Right ventricle myocardium superior (tissue), 1 donor: ENCODE results near the gene CITED4. TPM values are rescaled to one million over a fixed set of nuclear protein-coding genes. Genes with fewer than 3 reads are reported as not detected.
A peak's percentile ranks its signal among the peaks of the same experiment; 100 is the strongest.
"Not testable (repeated sequence)": the region's sequence is repeated elsewhere in the genome, so short reads cannot be mapped to it uniquely, and the experiment has no call there.

Source experiments
- ATAC-seq: fragments of 200-7000 bp; cut with Tn5 transposase; one replicate; pipeline ENCODE4 v1.9.1; 2020; ENCODE audit warnings: mild to moderate bottlenecking; ENCODE audit not compliant: poor library complexity
- DNase-seq: peaks from one replicate; pipeline ENCODE4 v3.0.0-alpha.2; 2020
- intact Hi-C: fragments of 100-400 bp; cut with DNase I; formaldehyde crosslinking; loops from one replicate; pipeline ENCODE4 v1.11.2; 2022
- long read RNA-seq: library from polyadenylated mRNA; unstranded; transcript quantifications from one replicate; pipeline ENCODE4 v2.0.0, GENCODE V29; 2021
- total RNA-seq: library from RNA; stranded (reverse); fragmentation: NEBNext Ultra II Directional; extraction: Animal tissue kit (Norgen Biotek cat#: 25700); gene quantifications from one replicate; pipeline ENCODE4 v1.2.1, GENCODE V29; 2021
- donor health status: DM: no; HTN: yes; CAD: no; lungs with severe emphysema.

CITED4 gene
- total RNA-seq, result 43.6 TPM
- long read RNA-seq, transcript CITED4-201 (1 exons, 1,316 nt), result major isoform, 232 of 233 reads
- long read RNA-seq, partial matches to known transcripts, result 0 of 233 reads
- long read RNA-seq, other reads (novel, unspliced or antisense), result 1 of 233 reads

DNA sequence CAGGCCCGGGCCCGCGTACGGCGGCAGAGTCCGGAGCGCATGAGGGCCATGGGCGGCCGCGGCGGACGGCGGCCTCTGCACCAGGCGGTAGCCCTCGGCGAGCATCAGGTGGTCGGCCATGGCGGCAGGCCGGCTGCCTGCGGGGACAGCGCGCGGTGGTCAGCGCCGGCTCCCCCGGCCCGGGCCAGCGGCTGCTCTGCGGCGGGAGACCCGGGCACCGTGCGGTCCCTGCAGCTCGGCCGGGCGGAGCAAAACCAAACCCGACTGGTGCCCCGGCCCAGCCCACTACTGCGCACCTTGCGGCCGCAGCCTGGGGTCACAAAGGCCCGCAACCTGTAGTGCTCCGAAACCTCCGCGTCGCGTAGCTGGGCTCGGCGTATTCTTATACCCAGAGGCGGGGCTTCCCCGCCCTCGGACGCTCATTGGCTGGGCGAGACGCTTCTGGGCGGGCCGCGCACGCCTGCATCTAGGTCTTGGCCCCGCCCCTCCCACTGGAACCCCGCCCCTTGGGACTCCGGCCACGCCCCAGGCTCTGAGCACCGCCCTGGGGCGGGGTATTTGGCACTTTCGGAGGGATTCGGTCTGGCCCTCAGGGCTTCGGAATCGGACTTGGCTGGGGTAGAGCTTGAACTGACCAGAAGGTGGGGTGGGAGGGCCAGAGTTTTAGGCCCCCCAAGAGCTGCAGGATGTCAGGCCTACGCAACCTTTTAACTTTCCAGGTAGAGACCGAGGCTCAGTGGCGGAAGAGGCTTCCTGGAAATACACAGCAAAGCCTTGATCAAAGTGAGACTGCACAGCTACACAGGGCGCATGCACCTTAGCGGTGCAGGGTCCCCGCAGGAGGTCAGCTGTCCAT, at the start of gene CITED4:
Gene CITED4, minus strand, starts transcription at position 356 of the 856 bp plus-strand sequence. Its CDS starts 236 bp downstream, at position 120.
- peak; percentile 98 for DNase-seq
- ATAC-seq, result peak; percentile 92
- intact Hi-C loops, result no loop called here

DNA sequence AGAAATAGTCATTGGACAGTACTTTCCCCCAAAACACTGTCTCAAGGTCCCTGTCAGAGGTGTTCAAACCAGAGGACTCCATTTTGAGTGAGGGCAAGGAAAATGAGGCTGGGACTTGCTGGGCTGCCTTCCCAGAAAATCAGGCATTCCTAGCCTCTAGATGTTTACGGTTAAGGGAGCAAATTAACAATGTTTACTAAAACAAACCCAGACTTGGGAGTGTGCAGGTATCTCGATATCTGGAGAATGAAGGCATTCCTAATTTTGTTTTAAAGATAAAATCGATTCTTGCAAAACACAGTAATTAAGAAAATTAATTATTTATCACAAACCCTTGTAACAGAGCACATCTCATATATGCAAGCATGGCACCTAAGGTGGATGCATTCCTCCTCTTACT, 48.9 kb upstream of the CITED4 start:
- intact Hi-C loops, result no loop called here
- no peak for ATAC-seq
- no peak for DNase-seq

GRCh38 chr1:40909281-40909680, 47.1 kb upstream of the CITED4 start:
- no peak for ATAC-seq
- DNase-seq, result no peak

DNA sequence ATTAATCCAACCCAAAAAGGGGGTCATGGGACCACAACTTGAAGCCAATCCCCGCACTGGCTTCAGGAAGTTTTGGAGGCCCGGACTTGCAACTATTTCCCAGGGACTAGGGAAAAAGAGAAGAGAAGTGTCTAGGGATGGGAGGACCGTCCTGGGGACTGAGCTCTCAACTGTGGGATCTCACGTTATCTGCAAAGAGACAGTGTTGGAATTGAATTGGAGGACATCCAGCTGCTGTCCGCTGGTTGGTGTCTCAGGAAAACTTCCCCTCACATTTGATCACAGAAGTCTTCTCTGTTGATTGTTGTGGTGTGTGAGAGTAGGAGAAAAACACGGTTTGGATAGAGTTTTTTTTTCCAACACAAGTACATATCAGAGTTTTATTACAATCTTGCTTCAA, 46.2 kb upstream of the CITED4 start:
- ATAC-seq (no peak), DNase-seq (no peak)
- intact Hi-C loops, result no loop called here

More at GRCh38 chr1:40909281-40909680, 47.1 kb upstream of the CITED4 start:
- intact Hi-C loops, result no loop called here

GRCh38 chr1:40907899-40908298, 45.7 kb upstream of the CITED4 start:
- ATAC-seq, result no peak
- no peak for DNase-seq
- intact Hi-C loops, result no loop called here

DNA sequence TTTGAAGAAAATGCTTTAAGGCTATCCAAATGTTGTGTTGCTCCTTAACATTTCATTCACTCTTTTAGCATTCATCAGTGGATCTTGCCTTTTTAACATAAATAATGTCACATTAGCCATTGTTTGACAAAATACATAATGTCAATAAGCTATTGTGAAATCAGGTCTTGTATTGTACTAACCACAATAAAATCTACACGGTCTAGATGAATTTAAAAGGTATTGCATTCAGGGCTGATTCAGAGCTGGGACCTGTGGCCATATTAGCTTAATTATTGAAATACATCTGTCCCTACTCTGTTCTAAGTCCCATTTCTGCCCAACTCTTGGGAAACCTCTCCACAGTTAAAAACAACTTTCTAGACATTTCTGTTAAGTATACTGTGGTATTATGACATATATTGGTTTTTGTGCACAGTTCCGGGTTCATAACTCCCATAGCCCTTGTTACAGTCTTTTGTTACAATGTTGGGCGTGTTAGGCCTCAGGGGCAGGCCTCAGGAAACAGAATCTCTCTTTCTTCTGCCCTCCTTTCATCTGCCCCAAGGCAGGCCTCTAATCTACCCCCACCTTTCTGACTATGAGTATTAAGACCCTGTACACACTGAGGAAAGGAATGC, 44.7 kb upstream of the CITED4 start:
- intact Hi-C loops, result no loop called here

DNA sequence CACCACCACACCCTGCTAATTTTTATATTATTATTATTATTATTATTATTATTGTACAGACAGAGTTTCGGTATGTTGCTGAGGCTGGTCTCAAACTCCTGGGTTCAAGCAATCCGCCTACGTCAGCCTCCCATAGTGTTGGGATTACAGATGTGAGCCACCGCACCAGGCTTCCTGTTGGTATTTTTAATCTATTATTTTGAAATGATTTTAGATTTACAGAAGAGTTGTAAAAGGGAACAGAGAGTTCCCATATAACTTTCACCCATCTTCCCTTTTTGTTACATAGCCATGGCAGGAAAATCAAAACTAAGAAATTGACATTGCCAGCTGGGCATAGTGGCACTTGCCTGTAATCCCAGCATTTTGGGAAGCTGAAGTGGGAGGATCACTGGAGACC, 42.9 kb upstream of the CITED4 start:
- no peak for DNase-seq
- intact Hi-C loops, result no loop called here
- ATAC-seq, result no peak

More for the DNA sequence above, 44.7 kb upstream of the CITED4 start:
- DNase-seq (no peak), ATAC-seq (no peak)

- DNase-seq (no peak), ATAC-seq (no peak)
- intact Hi-C loops, result no loop called here
Measured at GRCh38 chr1:40903106-40903505, 40.9 kb upstream of the CITED4 start.

DNA sequence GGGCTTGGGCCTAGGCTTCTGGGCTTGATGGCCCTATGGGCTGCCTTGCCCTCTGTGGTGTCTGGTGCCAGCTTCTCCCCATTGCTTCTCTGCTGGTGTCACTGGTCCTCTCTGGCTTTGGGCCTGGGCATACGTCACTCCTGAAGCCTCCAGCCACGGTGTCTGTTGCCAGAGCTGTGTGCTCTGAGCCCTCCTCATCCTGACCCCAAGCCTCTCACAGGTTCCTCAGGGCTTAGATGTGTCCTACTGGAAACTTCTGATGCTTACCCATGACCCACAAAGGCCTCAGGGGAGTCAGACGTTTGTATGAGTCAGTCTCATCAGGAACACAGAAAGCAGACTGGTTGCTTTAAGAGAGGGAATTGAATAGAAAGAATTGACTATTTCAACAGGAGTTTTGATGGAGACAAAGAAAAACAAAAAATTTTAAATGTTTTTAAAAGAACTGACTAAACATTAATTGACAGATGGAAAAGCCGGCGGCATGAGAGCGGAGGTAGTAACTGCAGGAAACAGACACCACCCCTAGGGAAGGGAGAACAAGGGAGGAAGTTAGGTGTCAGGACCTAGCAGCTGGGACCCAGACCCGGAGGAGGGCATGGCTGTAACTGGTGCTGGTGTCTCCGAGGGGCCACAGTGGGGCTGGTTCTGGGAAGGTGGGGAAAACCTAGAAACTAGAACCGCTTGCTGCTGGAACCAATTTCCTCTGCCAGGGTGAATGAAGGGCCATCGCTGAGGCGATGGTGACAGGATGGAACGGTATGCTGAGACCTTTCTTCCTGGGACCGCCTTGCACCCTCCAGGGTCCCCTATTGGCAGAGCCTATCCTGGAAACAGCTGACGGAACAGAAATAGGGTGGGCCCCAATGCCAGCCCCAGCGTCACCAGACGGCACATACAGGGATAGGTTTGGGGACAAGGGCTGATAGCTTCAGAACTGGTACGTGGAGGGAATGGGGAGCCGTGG, 40.0 kb upstream of the CITED4 start:
- ATAC-seq (peak; percentile 52), DNase-seq (peak; percentile 57)
- intact Hi-C loops, result no loop called here

- intact Hi-C loops, result no loop called here
- ATAC-seq, result no peak
- no peak for DNase-seq
Measured at GRCh38 chr1:40899230-40899870, 37.2 kb upstream of the CITED4 start.

DNA sequence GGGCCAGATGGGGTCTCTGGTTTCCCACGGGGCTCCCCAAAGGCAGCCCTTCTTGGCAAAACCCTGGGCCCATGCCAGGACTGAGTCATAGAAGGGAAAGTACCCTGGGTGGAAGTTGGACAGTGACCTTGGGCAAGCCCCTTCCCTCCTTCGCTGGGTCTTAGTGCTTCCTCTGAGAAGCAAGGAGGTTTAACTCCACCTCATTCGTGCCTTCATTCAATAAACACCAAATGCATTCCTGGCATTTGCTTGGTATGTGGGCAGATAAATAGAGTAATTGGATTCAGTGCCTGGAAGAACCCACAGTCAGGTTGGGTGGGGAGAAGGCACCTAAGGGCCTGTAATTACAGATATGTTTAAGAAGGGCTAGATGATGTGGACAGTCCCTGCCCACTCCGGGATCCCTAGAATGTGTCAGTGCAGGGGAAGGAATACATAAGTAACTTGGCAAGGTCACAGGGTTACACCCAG, 36.3 kb upstream of the CITED4 start:
- no peak for ATAC-seq
- DNase-seq, result no peak
- intact Hi-C loops, result no loop called here

DNA sequence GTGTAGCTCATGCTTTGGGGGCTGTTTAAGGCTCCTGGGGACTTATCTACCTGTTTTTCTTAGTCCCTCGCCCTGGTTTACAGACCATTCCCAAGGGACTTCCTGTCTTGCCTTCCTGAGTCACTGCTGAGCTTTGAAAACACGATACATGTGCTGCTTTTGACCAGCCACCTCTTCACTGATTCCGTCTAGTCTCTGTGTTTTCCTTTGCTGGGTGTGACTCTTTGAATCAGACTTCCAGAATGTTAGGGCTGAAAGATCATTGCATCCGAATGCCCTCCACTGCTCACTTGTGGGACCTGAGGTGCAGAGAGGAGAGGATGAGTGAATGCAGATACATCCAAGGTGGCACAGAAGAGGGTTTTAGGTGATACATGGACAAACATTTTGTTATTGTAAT, 35.4 kb upstream of the CITED4 start:
- no peak for ATAC-seq
- DNase-seq, result no peak
- intact Hi-C loops, result no loop called here

GRCh38 chr1:40896482-40896881, 34.3 kb upstream of the CITED4 start:
- intact Hi-C loops, result no loop called here
- ATAC-seq (no peak), DNase-seq (no peak)

GRCh38 chr1:40895601-40896000, 33.4 kb upstream of the CITED4 start:
- intact Hi-C loops, result no loop called here
- ATAC-seq, result no peak

DNA sequence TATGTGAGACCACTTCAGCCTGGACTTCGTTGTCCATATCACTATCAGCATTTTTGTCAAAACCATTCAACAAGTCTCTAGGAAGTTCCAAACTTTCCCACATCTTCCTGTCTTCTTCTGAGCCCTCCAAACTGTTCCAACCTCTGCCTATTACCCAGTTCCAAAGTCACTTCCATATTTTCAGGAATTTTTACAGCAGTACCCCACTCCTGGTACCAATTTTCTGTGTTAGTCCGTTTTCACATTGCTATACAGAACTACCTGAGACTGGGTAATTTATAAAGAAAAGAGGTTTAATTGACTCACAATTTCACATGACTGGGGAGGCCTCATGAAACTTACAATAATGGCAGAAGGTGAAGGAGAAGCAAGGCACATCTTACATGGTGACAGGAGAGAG, 32.7 kb upstream of the CITED4 start:
- intact Hi-C loops, ATAC-seq, DNase-seq: not testable (repeated sequence)

More at GRCh38 chr1:40895601-40896000, 33.4 kb upstream of the CITED4 start:
- no peak for DNase-seq

GRCh38 chr1:40894455-40894854, 32.3 kb upstream of the CITED4 start:
- no peak for ATAC-seq
- DNase-seq, result no peak
- intact Hi-C loops, result no loop called here

DNA sequence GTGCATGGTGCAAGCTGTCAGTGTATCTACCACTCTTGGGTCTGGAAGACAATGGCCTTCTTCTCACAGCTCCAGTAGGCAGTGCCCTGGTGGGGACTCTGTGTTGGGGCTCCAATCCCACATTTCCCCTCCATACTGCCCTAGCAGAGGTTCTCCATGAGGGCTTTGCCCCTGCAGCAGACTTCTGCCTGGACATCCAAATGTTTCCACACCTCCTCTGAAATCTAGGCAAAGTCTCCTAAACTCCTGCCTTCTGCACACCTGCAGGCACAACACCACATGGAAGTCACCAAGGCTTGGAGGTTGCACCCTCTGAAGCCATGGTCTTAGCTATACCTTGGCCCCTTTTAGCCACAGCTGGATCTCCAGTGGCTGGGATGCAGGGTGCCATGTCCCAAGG, 31.8 kb upstream of the CITED4 start:
- DNase-seq (no peak), ATAC-seq (no peak)
- intact Hi-C loops, result no loop called here

- intact Hi-C loops, result no loop called here
- no peak for ATAC-seq
- no peak for DNase-seq
Measured at GRCh38 chr1:40892354-40892753, 30.2 kb upstream of the CITED4 start.
